GM12875 (cell line): ENCODE measurements around the gene FAAH.

Experiments used
- H3K4me3 ChIP-seq: one replicate; pipeline ENCODE4 v1.5.1; 2011; ENCODE audit warnings: low read depth, low read length, control low read depth
- TF ChIP-seq, protein P1 (sequence below): IDR thresholded peaks from 2 replicates; pipeline ENCODE4 v1.5.1; 2011; ENCODE audit warnings: low read depth, mild to moderate bottlenecking, control low read depth, inconsistent platforms, low read length, moderate library complexity, borderline replicate concordance; ENCODE audit not compliant: insufficient read depth

The FAAH gene

DNA sequence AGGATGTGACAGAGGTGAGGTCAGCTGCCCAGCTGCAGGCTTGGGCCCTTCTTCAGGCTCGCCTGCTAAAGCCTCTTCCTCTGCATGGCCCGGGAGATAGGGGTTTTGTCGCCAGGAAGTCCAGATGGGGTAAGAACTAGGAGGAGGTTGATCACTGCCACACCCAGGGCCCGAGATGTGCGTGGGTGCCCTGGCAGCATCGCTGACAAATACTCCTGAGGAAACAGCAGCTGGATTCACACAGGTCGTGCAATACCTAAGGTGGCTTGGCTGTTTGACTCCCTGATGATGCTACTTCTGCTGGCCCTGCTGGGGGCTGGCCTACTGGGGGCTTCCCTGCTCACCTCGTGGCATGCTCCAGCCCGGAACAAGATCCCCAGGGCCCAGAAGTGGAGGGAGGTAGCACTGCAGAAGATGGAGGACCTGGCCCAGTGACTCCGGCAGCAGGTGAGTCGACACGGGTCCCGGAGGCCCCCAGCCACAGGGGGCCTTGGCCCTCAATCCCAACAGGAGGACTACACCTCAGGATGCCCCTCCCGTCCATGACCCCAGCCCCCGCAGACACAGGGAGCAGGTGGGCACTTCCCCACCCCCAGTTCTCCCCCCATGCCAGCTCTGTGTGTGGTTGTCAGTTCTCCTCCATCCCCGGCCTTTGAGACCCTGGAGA lies 29.6 kb downstream of the FAAH start:
- no peak overlapping the region for H3K4me3 ChIP-seq
- TF ChIP-seq, protein P1, sequence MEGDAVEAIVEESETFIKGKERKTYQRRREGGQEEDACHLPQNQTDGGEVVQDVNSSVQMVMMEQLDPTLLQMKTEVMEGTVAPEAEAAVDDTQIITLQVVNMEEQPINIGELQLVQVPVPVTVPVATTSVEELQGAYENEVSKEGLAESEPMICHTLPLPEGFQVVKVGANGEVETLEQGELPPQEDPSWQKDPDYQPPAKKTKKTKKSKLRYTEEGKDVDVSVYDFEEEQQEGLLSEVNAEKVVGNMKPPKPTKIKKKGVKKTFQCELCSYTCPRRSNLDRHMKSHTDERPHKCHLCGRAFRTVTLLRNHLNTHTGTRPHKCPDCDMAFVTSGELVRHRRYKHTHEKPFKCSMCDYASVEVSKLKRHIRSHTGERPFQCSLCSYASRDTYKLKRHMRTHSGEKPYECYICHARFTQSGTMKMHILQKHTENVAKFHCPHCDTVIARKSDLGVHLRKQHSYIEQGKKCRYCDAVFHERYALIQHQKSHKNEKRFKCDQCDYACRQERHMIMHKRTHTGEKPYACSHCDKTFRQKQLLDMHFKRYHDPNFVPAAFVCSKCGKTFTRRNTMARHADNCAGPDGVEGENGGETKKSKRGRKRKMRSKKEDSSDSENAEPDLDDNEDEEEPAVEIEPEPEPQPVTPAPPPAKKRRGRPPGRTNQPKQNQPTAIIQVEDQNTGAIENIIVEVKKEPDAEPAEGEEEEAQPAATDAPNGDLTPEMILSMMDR = no peak

DNA sequence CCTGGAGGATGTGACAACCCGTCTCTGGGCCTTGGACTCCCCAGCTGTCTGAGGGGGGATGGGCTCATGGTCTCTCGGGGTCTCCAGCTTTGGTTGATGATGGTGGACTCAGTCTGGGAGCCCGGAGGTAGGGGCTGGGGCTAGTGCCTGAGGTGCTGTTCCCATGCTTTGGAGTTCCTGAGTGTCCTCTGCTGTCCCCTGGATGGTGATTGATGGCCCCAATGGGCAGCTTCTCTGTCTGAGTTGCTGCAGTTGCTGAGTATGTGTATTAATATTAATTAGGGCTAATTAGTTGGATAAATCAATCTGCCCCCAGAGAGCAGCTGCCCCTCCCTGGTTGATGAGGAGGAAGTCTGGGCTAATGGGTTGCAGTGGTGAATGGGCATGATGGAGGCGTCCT lies 30.6 kb downstream of the FAAH start:
- no peak overlapping the region for H3K4me3 ChIP-seq
- TF ChIP-seq, protein P1 = no peak

DNA sequence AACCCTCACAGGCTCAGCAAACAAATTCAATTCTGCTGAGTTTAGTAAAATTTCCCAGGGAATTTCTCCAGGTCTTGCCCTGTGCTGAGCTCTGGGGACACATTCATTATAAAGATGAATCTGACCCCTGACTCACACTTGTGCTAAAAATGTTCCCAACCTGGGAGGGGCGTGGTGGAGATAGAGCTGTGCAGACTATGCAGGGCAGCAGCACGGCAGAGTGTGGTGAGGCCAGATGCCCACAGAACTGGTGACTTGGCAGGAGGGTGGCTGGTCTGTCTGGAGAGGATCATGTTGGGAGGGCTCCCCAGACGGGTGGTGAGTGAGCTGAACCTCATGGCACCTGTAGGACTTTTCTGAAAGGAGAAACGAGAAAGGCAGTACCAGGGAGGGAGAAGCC lies 31.6 kb downstream of the FAAH start:
- no peak overlapping the region for H3K4me3 ChIP-seq
- TF ChIP-seq, protein P1 = no peak

DNA sequence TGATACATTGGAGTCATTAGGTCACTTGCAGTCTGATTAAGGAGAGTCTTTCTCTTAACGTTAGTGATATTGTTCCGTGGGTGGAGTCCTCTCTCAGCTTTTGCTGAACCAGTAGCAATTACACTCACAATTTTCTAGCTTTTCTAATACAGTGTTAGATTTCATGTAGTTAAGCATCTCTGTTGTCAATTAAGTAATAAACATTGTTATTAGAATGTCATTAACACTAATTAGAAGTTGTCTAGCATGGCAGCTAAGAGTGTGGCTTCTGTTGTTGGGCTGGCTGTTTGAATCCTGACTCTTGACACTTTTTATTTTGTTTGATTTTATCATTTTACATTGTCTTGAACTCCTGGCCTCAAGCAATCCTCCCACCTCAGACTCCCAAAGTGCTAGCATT lies 33.4 kb downstream of the FAAH start:
- no peak overlapping the region for H3K4me3 ChIP-seq
- TF ChIP-seq, protein P1 = no peak

DNA sequence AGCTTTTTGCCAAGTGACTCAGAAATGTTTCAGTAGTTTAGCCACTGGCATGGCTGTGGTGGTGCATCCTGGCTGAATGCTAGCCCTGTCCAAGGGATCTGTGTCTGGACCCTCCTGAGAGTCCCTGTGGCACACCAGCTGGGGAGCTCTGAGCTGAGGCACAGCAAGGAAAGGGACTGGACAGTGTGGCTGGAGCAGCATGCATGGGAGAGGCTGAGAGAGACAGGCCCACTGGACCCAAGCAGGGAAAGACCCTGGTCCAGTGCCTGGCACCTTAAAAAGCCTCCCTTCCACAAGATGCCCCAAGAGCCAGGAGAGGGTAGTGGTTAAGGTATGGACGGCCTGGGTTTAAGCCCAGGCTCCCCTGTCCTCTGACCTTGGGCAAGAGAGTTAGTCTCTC lies 35.3 kb downstream of the FAAH start:
- TF ChIP-seq, protein P1 = no peak
- no peak overlapping the region for H3K4me3 ChIP-seq

DNA sequence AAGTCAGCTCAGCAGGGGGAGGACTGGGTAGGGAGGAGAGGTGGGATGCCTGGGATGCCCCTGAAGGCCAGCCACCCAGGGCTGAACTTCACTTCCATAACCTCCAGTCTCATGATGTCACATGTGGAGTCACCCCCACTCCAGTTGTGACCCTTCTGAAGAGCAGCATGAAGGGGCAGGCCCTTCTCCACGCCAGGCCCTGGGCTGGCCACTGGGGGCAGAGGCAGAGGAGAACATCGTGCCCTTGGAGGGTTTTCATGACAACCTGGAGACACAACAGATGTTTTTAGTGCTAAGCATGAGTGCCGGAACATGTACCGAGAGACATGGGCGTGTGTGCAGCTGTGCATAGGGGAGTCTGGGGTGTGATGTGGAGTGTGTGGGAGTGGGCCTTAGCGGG lies 37.6 kb downstream of the FAAH start:
- TF ChIP-seq, protein P1 = no peak
- H3K4me3 ChIP-seq = no peak overlapping the region

DNA sequence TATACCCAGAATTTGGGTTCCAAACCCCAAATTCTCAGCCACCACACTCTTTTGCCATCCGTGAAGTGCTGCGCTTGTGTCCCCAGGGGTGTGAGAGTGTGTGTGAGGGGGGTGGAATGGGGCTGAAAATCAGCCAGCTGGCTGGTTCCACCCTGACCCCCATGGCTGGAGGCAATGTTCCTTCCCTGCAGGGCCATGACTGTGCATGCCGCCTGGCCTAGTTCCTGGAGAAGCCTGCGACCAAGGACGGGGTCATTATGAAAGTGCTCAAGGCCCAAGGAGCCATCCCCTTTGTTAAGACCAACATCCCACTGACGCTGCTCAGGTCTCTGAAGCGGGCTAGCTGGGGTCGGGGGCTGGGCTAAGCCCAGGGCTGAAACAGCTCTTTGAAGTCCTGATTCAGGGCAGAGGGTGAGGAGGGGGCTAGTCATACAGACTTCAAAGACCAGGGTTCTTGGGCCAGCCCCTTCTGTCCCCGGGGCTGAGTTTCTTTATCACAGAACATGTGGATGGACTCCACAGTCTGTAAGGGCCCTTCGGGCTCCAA lies 38.7 kb downstream of the FAAH start:
- TF ChIP-seq, protein P1 = no peak
- no peak overlapping the region for H3K4me3 ChIP-seq
